ENCODE results near the gene CLASP1. TPM values are rescaled to one million over a fixed set of nuclear protein-coding genes. Genes with fewer than 3 reads are reported as not detected.

CLASP1 gene
- total and polyA plus RNA-seq, 5 donors from 2014 or later = 8.7 to 72.1 (median 12.2) TPM

GRCh38 chr2:121491518-121491917 is 157.7 kb downstream of the CLASP1 start:
- Mint-ChIP-seq H3K4me1 (peaks cover 23 to 51% (median 41%) of the 10 kb centered on the region in 4 donors), H3K9me3 (peaks cover 0 to 1% (median 0%) of the 10 kb centered on the region in 7 donors), H3K36me3 (peaks cover 13% of the 10 kb centered on the region), H3K27ac (peak overlapping the region in 1 of 3 donors; percentile 33), H3K27me3 (no peaks in the 10 kb centered on the region), H3K4me3 (no peak overlapping the region)
- H3K9me3 ChIP-seq (ENCODE audit: control insufficient read depth in 2 of 2, low read length in 2 of 2) = no peaks in the 10 kb centered on the region
- H3K36me3 ChIP-seq (ENCODE audit: control insufficient read depth, insufficient read depth, low read length) = peaks cover 13% of the 10 kb centered on the region
- ATAC-seq (ENCODE audit: low read depth in 2 of 2) (no peak), DNase-seq (no peak)
- no peak overlapping the region for H3K27ac ChIP-seq (ENCODE audit: insufficient read depth, low read length, poor library complexity, severe bottlenecking)
- peaks cover 21% of the 10 kb centered on the region for H3K4me1 ChIP-seq (ENCODE audit: control insufficient read depth, insufficient read depth, low read length, poor library complexity, severe bottlenecking)
- no peaks in the 10 kb centered on the region for H3K27me3 ChIP-seq (ENCODE audit: control insufficient read depth, insufficient read depth, low read length)
- no peak overlapping the region for H3K4me3 ChIP-seq (ENCODE audit: low read depth, low read length)

- Histone ChIP-seq H3K27ac (ENCODE audit: insufficient read depth, low read length, poor library complexity, severe bottlenecking) (no peak overlapping the region), H3K4me1 (ENCODE audit: control insufficient read depth, insufficient read depth, low read length, poor library complexity, severe bottlenecking) (peaks cover 21% of the 10 kb centered on the region), H3K27me3 (ENCODE audit: control insufficient read depth, insufficient read depth, low read length) (no peaks in the 10 kb centered on the region), H3K36me3 (ENCODE audit: control insufficient read depth, insufficient read depth, low read length) (peaks cover 5% of the 10 kb centered on the region), H3K4me3 (ENCODE audit: low read depth, low read length) (no peak overlapping the region), H3K9me3 (ENCODE audit: control insufficient read depth in 2 of 2, low read length in 2 of 2) (no peaks in the 10 kb centered on the region)
- H3K4me3 Mint-ChIP-seq = no peak overlapping the region
- peak overlapping the region in 1 of 3 donors; percentile 50 for H3K27ac Mint-ChIP-seq
- no peak for DNase-seq
- ATAC-seq (ENCODE audit: low read depth in 2 of 2) = no peak
- peaks cover 28 to 47% (median 39%) of the 10 kb centered on the region in 4 donors for H3K4me1 Mint-ChIP-seq
- peaks cover 0 to 1% (median 0%) of the 10 kb centered on the region in 7 donors for H3K9me3 Mint-ChIP-seq
- no peaks in the 10 kb centered on the region for H3K27me3 Mint-ChIP-seq
- H3K36me3 Mint-ChIP-seq = peaks cover 13% of the 10 kb centered on the region
Observed at GRCh38 chr2:121490584-121491133, 158.6 kb downstream of the CLASP1 start.

GRCh38 chr2:121489911-121490583 is 159.2 kb downstream of the CLASP1 start:
- Mint-ChIP-seq H3K36me3 (peaks cover 13% of the 10 kb centered on the region), H3K27me3 (no peaks in the 10 kb centered on the region), H3K9me3 (peaks cover 0 to 1% (median 0%) of the 10 kb centered on the region in 7 donors), H3K4me1 (peaks cover 28 to 47% (median 39%) of the 10 kb centered on the region in 4 donors), H3K4me3 (peak overlapping the region in 1 of 4 donors; percentile 22), H3K27ac (peak overlapping the region; percentile 11 to 50 (median 40))
- H3K36me3 ChIP-seq (ENCODE audit: control insufficient read depth, insufficient read depth, low read length) = peaks cover 5% of the 10 kb centered on the region
- peaks cover 21% of the 10 kb centered on the region for H3K4me1 ChIP-seq (ENCODE audit: control insufficient read depth, insufficient read depth, low read length, poor library complexity, severe bottlenecking)
- H3K4me3 ChIP-seq (ENCODE audit: low read depth, low read length) = no peak overlapping the region
- no peaks in the 10 kb centered on the region for H3K27me3 ChIP-seq (ENCODE audit: control insufficient read depth, insufficient read depth, low read length)
- H3K9me3 ChIP-seq (ENCODE audit: control insufficient read depth in 2 of 2, low read length in 2 of 2) = no peaks in the 10 kb centered on the region
- no peak overlapping the region for H3K27ac ChIP-seq (ENCODE audit: insufficient read depth, low read length, poor library complexity, severe bottlenecking)
- no peak for ATAC-seq (ENCODE audit: low read depth in 2 of 2)
- no peak for DNase-seq

- Histone ChIP-seq H3K27me3 (ENCODE audit: control insufficient read depth, insufficient read depth, low read length) (no peaks in the 10 kb centered on the region), H3K4me1 (ENCODE audit: control insufficient read depth, insufficient read depth, low read length, poor library complexity, severe bottlenecking) (peaks cover 21% of the 10 kb centered on the region), H3K27ac (ENCODE audit: insufficient read depth, low read length, poor library complexity, severe bottlenecking) (no peak overlapping the region), H3K9me3 (ENCODE audit: control insufficient read depth in 2 of 2, low read length in 2 of 2) (no peaks in the 10 kb centered on the region), H3K4me3 (ENCODE audit: low read depth, low read length) (no peak overlapping the region), H3K36me3 (ENCODE audit: control insufficient read depth, insufficient read depth, low read length) (peaks cover 1% of the 10 kb centered on the region)
- H3K27ac Mint-ChIP-seq = no peak overlapping the region
- DNase-seq (no peak), ATAC-seq (ENCODE audit: low read depth in 2 of 2) (no peak)
- H3K27me3 Mint-ChIP-seq = no peaks in the 10 kb centered on the region
- H3K4me3 Mint-ChIP-seq = peak overlapping the region in 2 of 4 donors; percentile 19 to 38
- peaks cover 0 to 1% (median 0%) of the 10 kb centered on the region in 7 donors for H3K9me3 Mint-ChIP-seq
- H3K36me3 Mint-ChIP-seq = peaks cover 15% of the 10 kb centered on the region
- peaks cover 28 to 53% (median 41%) of the 10 kb centered on the region in 4 donors for H3K4me1 Mint-ChIP-seq
Observed at GRCh38 chr2:121489284-121489683, 160.0 kb downstream of the CLASP1 start.

GRCh38 chr2:121486191-121486790 is 163.0 kb downstream of the CLASP1 start:
- DNase-seq = no peak
- H3K9me3 Mint-ChIP-seq = no peaks in the 10 kb centered on the region
- Histone ChIP-seq H3K27me3 (ENCODE audit: control insufficient read depth, insufficient read depth, low read length) (no peaks in the 10 kb centered on the region), H3K4me3 (ENCODE audit: low read depth, low read length) (no peak overlapping the region), H3K27ac (ENCODE audit: insufficient read depth, low read length, poor library complexity, severe bottlenecking) (no peak overlapping the region), H3K36me3 (ENCODE audit: control insufficient read depth, insufficient read depth, low read length) (peaks cover 12% of the 10 kb centered on the region), H3K9me3 (ENCODE audit: control insufficient read depth in 2 of 2, low read length in 2 of 2) (no peaks in the 10 kb centered on the region), H3K4me1 (ENCODE audit: control insufficient read depth, insufficient read depth, low read length, poor library complexity, severe bottlenecking) (peaks cover 14% of the 10 kb centered on the region)
- no peaks in the 10 kb centered on the region for H3K27me3 Mint-ChIP-seq
- H3K4me1 Mint-ChIP-seq = peaks cover 16 to 34% (median 23%) of the 10 kb centered on the region in 4 donors
- H3K27ac Mint-ChIP-seq = no peak overlapping the region
- ATAC-seq (ENCODE audit: low read depth in 2 of 2) = no peak
- no peak overlapping the region for H3K4me3 Mint-ChIP-seq
- H3K36me3 Mint-ChIP-seq = peaks cover 8% of the 10 kb centered on the region

GRCh38 chr2:121485039-121485438 is 164.2 kb downstream of the CLASP1 start:
- Mint-ChIP-seq H3K36me3 (peaks cover 8% of the 10 kb centered on the region), H3K4me1 (peaks cover 8 to 27% (median 20%) of the 10 kb centered on the region in 4 donors), H3K27ac (no peak overlapping the region), H3K9me3 (no peaks in the 10 kb centered on the region), H3K4me3 (no peak overlapping the region), H3K27me3 (no peaks in the 10 kb centered on the region)
- no peak overlapping the region for H3K4me3 ChIP-seq (ENCODE audit: low read depth, low read length)
- ATAC-seq (ENCODE audit: low read depth in 2 of 2) = no peak
- H3K36me3 ChIP-seq (ENCODE audit: control insufficient read depth, insufficient read depth, low read length) = peaks cover 12% of the 10 kb centered on the region
- DNase-seq = no peak
- no peak overlapping the region for H3K27ac ChIP-seq (ENCODE audit: insufficient read depth, low read length, poor library complexity, severe bottlenecking)
- no peaks in the 10 kb centered on the region for H3K27me3 ChIP-seq (ENCODE audit: control insufficient read depth, insufficient read depth, low read length)
- H3K9me3 ChIP-seq (ENCODE audit: control insufficient read depth in 2 of 2, low read length in 2 of 2) = no peaks in the 10 kb centered on the region
- H3K4me1 ChIP-seq (ENCODE audit: control insufficient read depth, insufficient read depth, low read length, poor library complexity, severe bottlenecking) = peaks cover 5% of the 10 kb centered on the region

GRCh38 chr2:121483846-121484245 is 165.4 kb downstream of the CLASP1 start:
- Mint-ChIP-seq H3K4me1 (peaks cover 12 to 30% (median 20%) of the 10 kb centered on the region in 4 donors), H3K27me3 (no peaks in the 10 kb centered on the region), H3K4me3 (no peak overlapping the region), H3K27ac (peak overlapping the region in 1 of 3 donors; percentile 11), H3K36me3 (peaks cover 8% of the 10 kb centered on the region), H3K9me3 (no peaks in the 10 kb centered on the region)
- peaks cover 12% of the 10 kb centered on the region for H3K36me3 ChIP-seq (ENCODE audit: control insufficient read depth, insufficient read depth, low read length)
- peaks cover under 1% of the 10 kb centered on the region for H3K4me1 ChIP-seq (ENCODE audit: control insufficient read depth, insufficient read depth, low read length, poor library complexity, severe bottlenecking)
- no peaks in the 10 kb centered on the region for H3K9me3 ChIP-seq (ENCODE audit: control insufficient read depth in 2 of 2, low read length in 2 of 2)
- no peak overlapping the region for H3K27ac ChIP-seq (ENCODE audit: insufficient read depth, low read length, poor library complexity, severe bottlenecking)
- no peaks in the 10 kb centered on the region for H3K27me3 ChIP-seq (ENCODE audit: control insufficient read depth, insufficient read depth, low read length)
- ATAC-seq (ENCODE audit: low read depth in 2 of 2) (no peak), DNase-seq (no peak)
- no peak overlapping the region for H3K4me3 ChIP-seq (ENCODE audit: low read depth, low read length)

All from CD4-positive, CD25-positive, alpha-beta regulatory T cell (primary cell).